NCI-H748 (cell line): Measurements from ENCODE around the gene NHLH1.
"Not testable (repeated sequence)": the region's sequence is repeated elsewhere in the genome, so short reads cannot be mapped to it uniquely, and the experiment has no call there.

Experiments
- DNase-seq: peaks from one replicate; lab custom pipeline; 2025; ENCODE audit not compliant: unreplicated experiment; lab: John Stamatoyannopoulos, UW

The NHLH1 gene

GRCh38 chr1:160376525-160377131 lies 9.8 kb downstream of the NHLH1 start:
- peak; percentile 78 for DNase-seq

GRCh38 chr1:160377585-160378206 lies 10.8 kb downstream of the NHLH1 start:
- no peak for DNase-seq

GRCh38 chr1:160384812-160385211 lies 17.9 kb downstream of the NHLH1 start:
- DNase-seq: not testable (repeated sequence)

GRCh38 chr1:160388406-160388805 lies 21.5 kb downstream of the NHLH1 start:
- not testable (repeated sequence) for DNase-seq

- no peak for DNase-seq
These were observed 27.8 kb downstream of the NHLH1 start for GRCh38 chr1:160394673-160395072.

GRCh38 chr1:160397651-160398050 lies 30.8 kb downstream of the NHLH1 start:
- DNase-seq: no peak

GRCh38 chr1:160398823-160399222 lies 32.0 kb downstream of the NHLH1 start:
- DNase-seq: no peak

- DNase-seq: no peak
These were observed 32.8 kb downstream of the NHLH1 start for GRCh38 chr1:160399544-160400222.

- DNase-seq: peak; percentile 75
These were observed 33.4 kb downstream of the NHLH1 start, which contains the start of gene VANGL2 for GRCh38 chr1:160400223-160400645. VANGL2 (plus strand) TSS chr1:160400564; CDS start chr1:160415838, 15,274 bp downstream.

GRCh38 chr1:160400646-160401486 lies 34.0 kb downstream of the NHLH1 start:
- peak; percentile 59 for DNase-seq

GRCh38 chr1:160401487-160401805 lies 34.6 kb downstream of the NHLH1 start:
- peak; percentile 48 for DNase-seq

GRCh38 chr1:160402001-160402795 lies 35.3 kb downstream of the NHLH1 start:
- DNase-seq: no peak

- no peak for DNase-seq
These were observed 36.4 kb downstream of the NHLH1 start for GRCh38 chr1:160403244-160403643.

- no peak for DNase-seq
These were observed 37.2 kb downstream of the NHLH1 start for GRCh38 chr1:160404094-160404493.

- DNase-seq: no peak
These were observed 38.5 kb downstream of the NHLH1 start for GRCh38 chr1:160405331-160405877.

- no peak for DNase-seq
These were observed 39.5 kb downstream of the NHLH1 start for GRCh38 chr1:160406131-160406968.

- no peak for DNase-seq
These were observed 41.2 kb downstream of the NHLH1 start for GRCh38 chr1:160407839-160408801.

- no peak for DNase-seq
These were observed 42.0 kb downstream of the NHLH1 start for GRCh38 chr1:160408864-160409263.
